Osteoblast (primary cell): ENCODE data around the gene TTC27. TPM values are rescaled to one million over a fixed set of nuclear protein-coding genes. Genes with fewer than 3 reads are reported as not detected.

ENCODE experiments used
- DNase-seq: peaks from one replicate; pipeline ENCODE4 v3.0.0; 2011; ENCODE audit warnings: low spot score, mixed read lengths; ENCODE audit not compliant: insufficient read length; ENCODE audit errors: missing footprints
- H2AFZ ChIP-seq: 2 replicates; pipeline ENCODE4 v1.6.0; 2011; ENCODE audit warnings: mild to moderate bottlenecking, low read length
- H3K27ac ChIP-seq: 2 replicates; pipeline ENCODE4 v1.5.1; 2011; ENCODE audit warnings: mild to moderate bottlenecking, low read depth, low read length, moderate library complexity
- H3K27me3 ChIP-seq: 2 replicates; pipeline ENCODE4 v1.6.0; 2012; ENCODE audit warnings: mild to moderate bottlenecking, control low read depth, inconsistent platforms, low read length, moderate library complexity; ENCODE audit not compliant: insufficient read depth
- H3K36me3 ChIP-seq: 2 replicates; pipeline ENCODE4 v1.5.1; 2011; ENCODE audit warnings: mild to moderate bottlenecking, low read length, control low read depth, moderate library complexity; ENCODE audit not compliant: insufficient read depth
- H3K4me1 ChIP-seq: 2 replicates; pipeline ENCODE4 v1.5.1; 2011; ENCODE audit warnings: mild to moderate bottlenecking, low read length, control low read depth, moderate library complexity; ENCODE audit not compliant: insufficient read depth
- H3K4me2 ChIP-seq: 2 replicates; pipeline ENCODE4 v1.6.0; 2011; ENCODE audit warnings: mild to moderate bottlenecking, low read length; ENCODE audit not compliant: insufficient read depth
- H3K4me3 ChIP-seq: fragments of 200-600 bp; sonication (generic); 3 replicates; pipeline ENCODE4 v1.5.1; 2012; ENCODE audit warnings: mild to moderate bottlenecking, low read length, inconsistent platforms; ENCODE audit not compliant: insufficient read depth
- H3K79me2 ChIP-seq: 2 replicates; pipeline ENCODE4 v1.6.0; 2012; ENCODE audit warnings: mild to moderate bottlenecking, low read length, control low read depth, inconsistent platforms; ENCODE audit not compliant: insufficient read depth
- H3K9me3 ChIP-seq: 2 replicates; pipeline ENCODE4 v1.5.1; 2011; ENCODE audit warnings: low read depth, low read length, control low read depth
- H4K20me1 ChIP-seq: 2 replicates; pipeline ENCODE4 v1.6.0; 2012; ENCODE audit warnings: mild to moderate bottlenecking, low read length, control low read depth; ENCODE audit not compliant: insufficient read depth
- total RNA-seq: library from RNA; depleted of rRNA; stranded (reverse); fragments of >200 nt; gene quantifications from 2 replicates; pipeline ENCODE4 v1.2.3, GENCODE V29; 2012
- TF ChIP-seq, protein P1 (sequence below): IDR thresholded peaks from 2 replicates; pipeline ENCODE4 v1.5.1; 2011; ENCODE audit warnings: mild to moderate bottlenecking, low read depth, low read length, moderate library complexity; ENCODE audit errors: extremely low read depth

TTC27 gene
- total RNA-seq, 1 donor = 25.3 TPM

GRCh38 chr2:32780961-32781360 lies 153.1 kb downstream of the TTC27 start:
- Histone ChIP-seq H2AFZ (no peak overlapping the region), H3K4me3 (no peak overlapping the region), H4K20me1 (no peaks in the 10 kb centered on the region), H3K9me3 (no peaks in the 10 kb centered on the region), H3K27me3 (no peaks in the 10 kb centered on the region), H3K4me1 (no peaks in the 10 kb centered on the region), H3K79me2 (no peaks in the 10 kb centered on the region), H3K27ac (no peak overlapping the region), H3K4me2 (no peak overlapping the region), H3K36me3 (no peaks in the 10 kb centered on the region)
- TF ChIP-seq, protein P1, sequence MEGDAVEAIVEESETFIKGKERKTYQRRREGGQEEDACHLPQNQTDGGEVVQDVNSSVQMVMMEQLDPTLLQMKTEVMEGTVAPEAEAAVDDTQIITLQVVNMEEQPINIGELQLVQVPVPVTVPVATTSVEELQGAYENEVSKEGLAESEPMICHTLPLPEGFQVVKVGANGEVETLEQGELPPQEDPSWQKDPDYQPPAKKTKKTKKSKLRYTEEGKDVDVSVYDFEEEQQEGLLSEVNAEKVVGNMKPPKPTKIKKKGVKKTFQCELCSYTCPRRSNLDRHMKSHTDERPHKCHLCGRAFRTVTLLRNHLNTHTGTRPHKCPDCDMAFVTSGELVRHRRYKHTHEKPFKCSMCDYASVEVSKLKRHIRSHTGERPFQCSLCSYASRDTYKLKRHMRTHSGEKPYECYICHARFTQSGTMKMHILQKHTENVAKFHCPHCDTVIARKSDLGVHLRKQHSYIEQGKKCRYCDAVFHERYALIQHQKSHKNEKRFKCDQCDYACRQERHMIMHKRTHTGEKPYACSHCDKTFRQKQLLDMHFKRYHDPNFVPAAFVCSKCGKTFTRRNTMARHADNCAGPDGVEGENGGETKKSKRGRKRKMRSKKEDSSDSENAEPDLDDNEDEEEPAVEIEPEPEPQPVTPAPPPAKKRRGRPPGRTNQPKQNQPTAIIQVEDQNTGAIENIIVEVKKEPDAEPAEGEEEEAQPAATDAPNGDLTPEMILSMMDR = no peak
- no peak for DNase-seq

- Histone ChIP-seq H3K4me3 (no peak overlapping the region), H2AFZ (no peak overlapping the region), H3K27ac (no peak overlapping the region), H3K27me3 (no peaks in the 10 kb centered on the region), H4K20me1 (no peaks in the 10 kb centered on the region), H3K4me2 (no peak overlapping the region), H3K4me1 (no peaks in the 10 kb centered on the region), H3K79me2 (no peaks in the 10 kb centered on the region), H3K36me3 (no peaks in the 10 kb centered on the region), H3K9me3 (no peaks in the 10 kb centered on the region)
- no peak for DNase-seq
- TF ChIP-seq, protein P1 = no peak
Measured at GRCh38 chr2:32783469-32783868, 155.6 kb downstream of the TTC27 start.

GRCh38 chr2:32783933-32784332 lies 156.1 kb downstream of the TTC27 start:
- H4K20me1 ChIP-seq = no peaks in the 10 kb centered on the region
- H3K9me3 ChIP-seq = no peaks in the 10 kb centered on the region
- H3K27ac ChIP-seq = no peak overlapping the region
- H3K27me3 ChIP-seq = no peaks in the 10 kb centered on the region
- no peak overlapping the region for H3K4me2 ChIP-seq
- no peak for DNase-seq
- no peaks in the 10 kb centered on the region for H3K4me1 ChIP-seq
- H3K79me2 ChIP-seq = no peaks in the 10 kb centered on the region
- no peak overlapping the region for H2AFZ ChIP-seq
- TF ChIP-seq, protein P1 = no peak
- H3K4me3 ChIP-seq = no peak overlapping the region
- no peaks in the 10 kb centered on the region for H3K36me3 ChIP-seq

DNA sequence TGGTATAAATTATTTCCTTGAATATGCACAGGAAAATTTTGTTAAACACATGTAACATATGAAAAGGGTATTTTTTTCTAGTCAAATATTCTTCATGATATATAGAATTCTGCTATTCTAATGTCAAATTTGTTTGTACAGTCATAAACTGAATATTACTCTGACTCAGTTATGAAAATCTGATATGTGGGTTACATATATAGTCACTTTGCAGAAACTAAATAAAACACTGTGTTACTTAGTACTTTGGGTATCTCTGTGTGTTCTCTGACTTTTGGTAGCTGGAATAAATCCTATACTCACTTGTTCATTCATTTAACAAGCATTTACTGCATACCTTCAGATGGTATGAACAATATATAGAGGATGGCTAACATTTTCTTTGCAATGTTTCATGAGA lies 159.4 kb downstream of the TTC27 start:
- no peak overlapping the region for H3K4me3 ChIP-seq
- no peak overlapping the region for H3K27ac ChIP-seq
- H4K20me1 ChIP-seq = no peaks in the 10 kb centered on the region
- H3K79me2 ChIP-seq = no peaks in the 10 kb centered on the region
- H3K27me3 ChIP-seq = no peaks in the 10 kb centered on the region
- no peak overlapping the region for H3K4me2 ChIP-seq
- TF ChIP-seq, protein P1 = no peak
- DNase-seq = no peak
- H3K9me3 ChIP-seq = no peaks in the 10 kb centered on the region
- H3K36me3 ChIP-seq = no peaks in the 10 kb centered on the region
- H3K4me1 ChIP-seq = no peaks in the 10 kb centered on the region
- H2AFZ ChIP-seq = no peak overlapping the region
